Keratinocyte (primary cell): ENCODE data around the gene ELF4. TPM values are rescaled to one million over a fixed set of nuclear protein-coding genes. Genes with fewer than 3 reads are reported as not detected.

Source experiments
- DNase-seq: peaks from one replicate; pipeline ENCODE4 v3.0.0-alpha.2; 2011; ENCODE audit warnings: low read depth, missing footprints, low spot score
- FAIRE-seq: peaks from 2 replicates; lab custom pipeline; 2011; peaks lifted over from hg19 to GRCh38; lab: Jason Lieb, UNC
- H2AFZ ChIP-seq: 2 replicates; pipeline ENCODE4 v1.6.0; 2012; ENCODE audit warnings: low read length, control low read depth, inconsistent platforms; ENCODE audit not compliant: control insufficient read depth
- H3K27ac ChIP-seq: 2 replicates; pipeline ENCODE4 v1.5.1; 2011; ENCODE audit warnings: low read length; ENCODE audit not compliant: control insufficient read depth, insufficient read depth
- H3K27me3 ChIP-seq: 3 replicates; pipeline ENCODE4 v1.6.0; 2011; ENCODE audit warnings: low read length; ENCODE audit not compliant: control insufficient read depth, insufficient read depth; ENCODE audit errors: extremely low read depth
- H3K36me3 ChIP-seq, 2 experiments: 2 replicates in 1 of 2; 3 replicates in 1 of 2; pipeline ENCODE4 v1.5.1; 2011; ENCODE audit warnings: low read length in 2 of 2, mild to moderate bottlenecking in 1 of 2; ENCODE audit not compliant: control insufficient read depth in 2 of 2, insufficient read depth in 2 of 2; ENCODE audit errors: extremely low read depth in 1 of 2
- H3K4me1 ChIP-seq: 3 replicates; pipeline ENCODE4 v1.5.1; 2011; ENCODE audit warnings: low read length; ENCODE audit not compliant: control insufficient read depth, insufficient read depth; ENCODE audit errors: extremely low read depth
- H3K4me2 ChIP-seq: 3 replicates; pipeline ENCODE4 v1.6.0; 2011; ENCODE audit warnings: low read depth, low read length; ENCODE audit not compliant: control insufficient read depth, insufficient read depth; ENCODE audit errors: extremely low read depth
- H3K4me3 ChIP-seq, 3 experiments: fragments of 200-600 bp in 1 of 3; sonication (generic) in 1 of 3; 2 replicates in 2 of 3; 3 replicates in 1 of 3; pipeline ENCODE4 v1.5.1; 2011 to 2016; ENCODE audit warnings: low read length in 3 of 3, mild to moderate bottlenecking in 3 of 3, control low read depth in 2 of 3, inconsistent platforms in 1 of 3, low read depth in 1 of 3, mixed read lengths in 1 of 3, mixed run types in 1 of 3, moderate library complexity in 1 of 3; ENCODE audit not compliant: control insufficient read depth in 2 of 3, insufficient read depth in 2 of 3; ENCODE audit errors: extremely low read depth in 1 of 3
- H3K79me2 ChIP-seq: 2 replicates; pipeline ENCODE4 v1.6.0; 2012; ENCODE audit warnings: low read length; ENCODE audit not compliant: control insufficient read depth, insufficient read depth
- H3K9ac ChIP-seq: 3 replicates; pipeline ENCODE4 v1.6.0; 2011; ENCODE audit warnings: low read length; ENCODE audit not compliant: control insufficient read depth, insufficient read depth; ENCODE audit errors: extremely low read depth
- H3K9me1 ChIP-seq: 3 replicates; pipeline ENCODE4 v1.6.0; 2011; ENCODE audit warnings: low read length; ENCODE audit not compliant: control insufficient read depth, insufficient read depth; ENCODE audit errors: extremely low read depth
- H3K9me3 ChIP-seq: 2 replicates; pipeline ENCODE4 v1.5.1; 2012; ENCODE audit warnings: low read depth, low read length; ENCODE audit not compliant: control insufficient read depth
- H4K20me1 ChIP-seq: 3 replicates; pipeline ENCODE4 v1.6.0; 2011; ENCODE audit warnings: low read length; ENCODE audit not compliant: control insufficient read depth, insufficient read depth; ENCODE audit errors: extremely low read depth
- CTCF ChIP-seq, 3 experiments: IDR thresholded peaks in 1 of 3; conservative IDR thresholded peaks in 1 of 3; optimal IDR thresholded peaks in 1 of 3; 2 replicates in 2 of 3; 3 replicates in 1 of 3; pipeline versions ENCODE3 to v1.5.1; 2011; ENCODE audit warnings: low read length in 3 of 3, mild to moderate bottlenecking in 3 of 3, moderate library complexity in 2 of 3, control low read depth in 1 of 3, inconsistent platforms in 1 of 3; ENCODE audit not compliant: insufficient read depth in 2 of 3; ENCODE audit errors: extremely low read depth in 1 of 3
- EZH2 ChIP-seq: IDR thresholded peaks from one replicate; pipeline ENCODE4 v1.6.1; 2012; ENCODE audit warnings: inconsistent platforms, mild to moderate bottlenecking, low read length, moderate library complexity
- dilution Hi-C: fragments of 300-500 bp; cut with MboI; formaldehyde crosslinking; loops from one replicate; pipeline ENCODE4 v1.7.0; 2020; ENCODE audit warnings: low sequenced_read_pairs; ENCODE audit not compliant: extremely low pct_ligation_motif_present
- polyA plus RNA-seq, 5 experiments: library from polyadenylated mRNA; depleted of rRNA in 3 of 5; stranded (reverse) in 3 of 5; stranded (forward) in 1 of 5; unstranded in 1 of 5; fragments of >200 nt; gene quantifications; 1 replicate in 1 of 5; 2 replicates in 3 of 5; 3 replicates in 1 of 5; pipeline versions ENCODE4 v1.2.1 to v1.2.3, GENCODE V29; 2011 to 2012; ENCODE audit warnings: missing spikeins in 2 of 5, low read depth in 1 of 5, low replicate concordance in 1 of 5

The ELF4 gene
- polyA plus RNA-seq, 1 donor (not counting 4 experiments of a cell fraction or from before 2014, with no cell fraction given), result 17.6 TPM

GRCh38 chrX:130083656-130084382 lies 26.5 kb downstream of the ELF4 start:
- DNase-seq, result no peak
- no peak overlapping the region for H2AFZ ChIP-seq
- no peak overlapping the region for H3K4me2 ChIP-seq
- no peaks in the 10 kb centered on the region for H3K27me3 ChIP-seq
- dilution Hi-C loops, result no loop called here
- H3K9me1 ChIP-seq, result no peaks in the 10 kb centered on the region
- H3K36me3 ChIP-seq, result peaks cover 0 to 5% of the 10 kb centered on the region in 2 experiments
- no peak overlapping the region for H3K27ac ChIP-seq
- peaks cover 9% of the 10 kb centered on the region for H4K20me1 ChIP-seq
- peaks cover 32% of the 10 kb centered on the region for H3K79me2 ChIP-seq
- no peak for TF ChIP-seq CTCF (optimal IDR thresholded peaks at IDR 0.05 in 1 of 3, IDR thresholded peaks at IDR 0.05 in 1 of 3, conservative IDR thresholded peaks at IDR 0.05 in 1 of 3; ENCODE audit: extremely low read depth in 1 of 3, insufficient read depth in 2 of 3, low read length in 3 of 3)
- TF ChIP-seq EZH2, result no peak
- H3K4me3 ChIP-seq, result no peak overlapping the region
- no peaks in the 10 kb centered on the region for H3K4me1 ChIP-seq
- H3K9me3 ChIP-seq, result no peaks in the 10 kb centered on the region
- H3K9ac ChIP-seq, result no peak overlapping the region
- FAIRE-seq, result no peak

- Histone ChIP-seq H3K9me1 (no peaks in the 10 kb centered on the region), H2AFZ (no peak overlapping the region), H3K27me3 (no peaks in the 10 kb centered on the region), H4K20me1 (peaks cover 7% of the 10 kb centered on the region), H3K4me2 (no peak overlapping the region), H3K36me3 (peaks cover 0 to 5% of the 10 kb centered on the region in 2 experiments), H3K9ac (no peak overlapping the region), H3K4me3 (no peak overlapping the region), H3K4me1 (no peaks in the 10 kb centered on the region), H3K9me3 (no peaks in the 10 kb centered on the region), H3K27ac (no peak overlapping the region), H3K79me2 (peaks cover 30% of the 10 kb centered on the region)
- DNase-seq (no peak), FAIRE-seq (no peak)
- TF ChIP-seq EZH2 (no peak), CTCF (optimal IDR thresholded peaks at IDR 0.05 in 1 of 3, IDR thresholded peaks at IDR 0.05 in 1 of 3, conservative IDR thresholded peaks at IDR 0.05 in 1 of 3; ENCODE audit: extremely low read depth in 1 of 3, insufficient read depth in 2 of 3, low read length in 3 of 3) (no peak)
- dilution Hi-C loops, result no loop called here
Measured at GRCh38 chrX:130083107-130083490, 27.2 kb downstream of the ELF4 start.
